GM18519 (cell line): ENCODE measurements around the gene NPHS1.
"Not testable (repeated sequence)": the region's sequence is repeated elsewhere in the genome, so short reads cannot be mapped to it uniquely, and the experiment has no call there.

Experiments used
- ATAC-seq: cut with Tn5 transposase; IDR thresholded peaks from one replicate; pipeline ENCODE4 v1.9.1; 2021; ENCODE audit warnings: mild to moderate bottlenecking, moderate library complexity; ENCODE audit not compliant: unreplicated experiment, low FRiP score

NPHS1 gene

GRCh38 chr19:35852029-35852780 is at the start of gene NPHS1:
Gene NPHS1, minus strand, starts transcription at chr19:35852504. Its CDS starts 667 bp downstream, at chr19:35851837.
- ATAC-seq, result no peak

- ATAC-seq, result no peak
These were observed 48.8 kb upstream of the NPHS1 start for GRCh38 chr19:35901055-35901644.

- no peak for ATAC-seq
These were observed 47.4 kb upstream of the NPHS1 start for GRCh38 chr19:35899547-35900214.

GRCh38 chr19:35898499-35898809 is 46.1 kb upstream of the NPHS1 start:
- ATAC-seq, result no peak

- ATAC-seq, result no peak
These were observed 45.6 kb upstream of the NPHS1 start for GRCh38 chr19:35897706-35898451.

- ATAC-seq, result no peak
These were observed 44.3 kb upstream of the NPHS1 start for GRCh38 chr19:35896643-35897040.

GRCh38 chr19:35895911-35896642 is 43.8 kb upstream of the NPHS1 start:
- ATAC-seq, result no peak

GRCh38 chr19:35894342-35894741 is 42.0 kb upstream of the NPHS1 start:
- ATAC-seq, result no peak

GRCh38 chr19:35891819-35892218 is 39.5 kb upstream of the NPHS1 start:
- ATAC-seq, result not testable (repeated sequence)

- ATAC-seq, result no peak
These were observed 37.9 kb upstream of the NPHS1 start for GRCh38 chr19:35890113-35890650.

- ATAC-seq, result no peak
These were observed 37.2 kb upstream of the NPHS1 start for GRCh38 chr19:35889370-35890112.

GRCh38 chr19:35888398-35888797 is 36.1 kb upstream of the NPHS1 start:
- ATAC-seq, result no peak

- no peak for ATAC-seq
These were observed 34.9 kb upstream of the NPHS1 start for GRCh38 chr19:35887197-35887596.

- no peak for ATAC-seq
These were observed 33.6 kb upstream of the NPHS1 start for GRCh38 chr19:35885904-35886303.

GRCh38 chr19:35885225-35885738 is 33.0 kb upstream of the NPHS1 start:
- ATAC-seq, result no peak

- no peak for ATAC-seq
These were observed 31.6 kb upstream of the NPHS1 start for GRCh38 chr19:35883882-35884281.

- ATAC-seq, result no peak
These were observed 30.0 kb upstream of the NPHS1 start for GRCh38 chr19:35882114-35882832.

GRCh38 chr19:35879770-35880317 is 27.5 kb upstream of the NPHS1 start:
- no peak for ATAC-seq
